ENCODE data around the gene ATF3. TPM values are rescaled to one million over a fixed set of nuclear protein-coding genes. Genes with fewer than 3 reads are reported as not detected.

Gene ATF3
- total and polyA plus RNA-seq, 7 donors, result 3.2 to 162 (median 29.4) TPM

DNA sequence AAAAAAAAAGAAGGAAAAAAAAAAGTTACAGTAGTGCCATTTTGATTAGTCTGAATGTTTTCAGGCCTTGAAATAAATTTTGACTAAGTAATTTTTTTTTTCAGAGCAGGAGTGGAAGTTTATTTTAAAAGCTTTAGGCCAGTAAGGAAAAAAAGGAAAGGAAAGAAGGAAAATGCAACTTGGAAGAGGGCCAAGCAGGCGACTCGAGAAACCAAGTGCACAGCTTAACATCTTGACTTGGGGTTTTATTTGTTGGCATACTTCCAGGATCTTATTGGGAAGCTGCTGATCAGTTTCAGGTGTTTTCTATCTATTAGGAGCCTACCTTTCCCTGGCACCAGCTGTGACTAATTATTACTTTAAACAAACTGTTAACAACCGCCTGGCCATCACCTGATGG is 41.7 kb downstream of the ATF3 start:
- TF ChIP-seq POLR2AphosphoS5 (IDR thresholded peaks at IDR 0.05) (no peak), POLR2A (IDR thresholded peaks at IDR 0.05) (no peak), EP300 (IDR thresholded peaks at IDR 0.05) (no peak)
- TF ChIP-seq, protein P1, sequence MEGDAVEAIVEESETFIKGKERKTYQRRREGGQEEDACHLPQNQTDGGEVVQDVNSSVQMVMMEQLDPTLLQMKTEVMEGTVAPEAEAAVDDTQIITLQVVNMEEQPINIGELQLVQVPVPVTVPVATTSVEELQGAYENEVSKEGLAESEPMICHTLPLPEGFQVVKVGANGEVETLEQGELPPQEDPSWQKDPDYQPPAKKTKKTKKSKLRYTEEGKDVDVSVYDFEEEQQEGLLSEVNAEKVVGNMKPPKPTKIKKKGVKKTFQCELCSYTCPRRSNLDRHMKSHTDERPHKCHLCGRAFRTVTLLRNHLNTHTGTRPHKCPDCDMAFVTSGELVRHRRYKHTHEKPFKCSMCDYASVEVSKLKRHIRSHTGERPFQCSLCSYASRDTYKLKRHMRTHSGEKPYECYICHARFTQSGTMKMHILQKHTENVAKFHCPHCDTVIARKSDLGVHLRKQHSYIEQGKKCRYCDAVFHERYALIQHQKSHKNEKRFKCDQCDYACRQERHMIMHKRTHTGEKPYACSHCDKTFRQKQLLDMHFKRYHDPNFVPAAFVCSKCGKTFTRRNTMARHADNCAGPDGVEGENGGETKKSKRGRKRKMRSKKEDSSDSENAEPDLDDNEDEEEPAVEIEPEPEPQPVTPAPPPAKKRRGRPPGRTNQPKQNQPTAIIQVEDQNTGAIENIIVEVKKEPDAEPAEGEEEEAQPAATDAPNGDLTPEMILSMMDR (IDR thresholded peaks at IDR 0.05), result no peak
- DNase-seq, result no peak
- no peaks in the 10 kb centered on the region for H3K27me3 ChIP-seq
- H3K27ac ChIP-seq, result no peak overlapping the region
- H3K9me3 ChIP-seq, result no peaks in the 10 kb centered on the region
- intact Hi-C loops (cut with DNase I), result no loop called here
- 17 to 51% methylated on average over 3 of the region's 3 CpGs for WGBS, 2 donors
- H3K4me1 ChIP-seq, result no peaks in the 10 kb centered on the region
- H3K4me3 ChIP-seq, result no peak overlapping the region
- H3K36me3 ChIP-seq, result no peaks in the 10 kb centered on the region

DNA sequence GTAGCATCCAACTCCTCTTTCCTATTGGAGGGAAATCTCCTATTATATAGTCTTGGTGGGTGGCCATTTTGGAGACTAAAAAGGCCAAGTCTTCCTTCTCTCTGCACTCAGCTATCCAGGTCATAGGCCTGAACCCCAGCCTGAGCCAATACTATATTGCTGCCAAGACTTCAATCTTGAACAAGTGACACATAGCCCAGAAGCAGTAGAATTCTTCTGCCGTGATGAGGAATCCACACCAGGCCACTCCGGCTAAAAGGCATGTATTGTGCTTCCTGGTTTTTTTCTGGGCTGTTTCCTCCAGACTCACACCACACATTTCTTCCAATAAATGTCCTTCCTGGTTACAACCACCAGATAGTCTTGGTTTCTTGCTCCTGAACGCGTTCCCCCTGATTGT is 43.0 kb downstream of the ATF3 start:
- no peak for TF ChIP-seq EP300 (IDR thresholded peaks at IDR 0.05)
- TF ChIP-seq, protein P1 (IDR thresholded peaks at IDR 0.05), result no peak
- no peak for TF ChIP-seq POLR2A (IDR thresholded peaks at IDR 0.05)
- TF ChIP-seq POLR2AphosphoS5 (IDR thresholded peaks at IDR 0.05), result no peak
- Histone ChIP-seq H3K4me1 (no peaks in the 10 kb centered on the region), H3K36me3 (no peaks in the 10 kb centered on the region), H3K27ac (no peak overlapping the region), H3K9me3 (no peaks in the 10 kb centered on the region), H3K27me3 (no peaks in the 10 kb centered on the region), H3K4me3 (no peak overlapping the region)
- no peak for DNase-seq
- WGBS, 2 donors, result 76 to 93% methylated on average over 4 of the region's 4 CpGs
- intact Hi-C loops (cut with DNase I), result no loop called here

DNA sequence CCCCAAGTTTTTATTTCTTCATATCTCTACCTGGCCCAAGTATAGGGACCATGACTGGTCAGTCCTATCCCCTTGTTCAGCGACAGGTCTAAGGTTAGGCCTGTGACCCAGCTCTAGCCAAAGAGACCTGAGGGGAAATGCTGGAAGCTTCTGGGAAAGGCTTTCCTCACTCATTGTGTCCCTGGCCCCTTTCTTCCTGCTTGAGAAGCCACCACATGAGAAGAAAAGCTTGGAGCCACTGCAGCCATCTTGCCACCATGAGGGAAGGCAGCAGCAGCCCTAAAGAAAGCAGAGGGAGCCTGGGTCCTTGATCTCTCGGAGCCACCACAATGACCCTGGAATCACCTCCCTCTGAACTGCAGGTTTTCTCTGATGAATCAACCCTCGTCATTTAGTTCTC is 43.4 kb downstream of the ATF3 start:
- H3K27ac ChIP-seq, result no peak overlapping the region

DNA sequence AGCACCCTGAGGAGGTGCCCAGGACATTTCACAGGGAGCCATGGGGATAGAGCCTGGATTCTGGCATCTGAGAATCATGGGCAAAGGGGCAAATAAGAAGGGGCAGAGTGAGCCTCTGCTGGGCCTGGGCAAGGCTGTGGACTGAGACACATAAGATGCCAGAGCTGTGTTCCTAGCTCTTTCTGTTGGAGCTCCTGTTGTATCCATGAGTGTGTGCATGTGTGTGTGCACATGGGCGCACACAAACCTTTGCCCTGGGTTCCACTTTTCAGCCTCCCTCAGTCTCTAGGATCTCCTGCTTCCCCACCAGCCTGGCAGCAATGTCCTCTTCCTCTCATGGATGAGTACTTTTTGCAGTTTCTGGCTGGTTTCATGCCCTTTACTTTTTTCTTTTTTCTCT is 44.0 kb downstream of the ATF3 start:
- DNase-seq, result no peak
- intact Hi-C loops (cut with DNase I), result no loop called here
- TF ChIP-seq EP300 (IDR thresholded peaks at IDR 0.05) (no peak), POLR2A (IDR thresholded peaks at IDR 0.05) (no peak), POLR2AphosphoS5 (IDR thresholded peaks at IDR 0.05) (no peak)
- TF ChIP-seq, protein P1 (IDR thresholded peaks at IDR 0.05), result no peak
- H3K27ac ChIP-seq, result no peak overlapping the region
- H3K4me1 ChIP-seq, result no peaks in the 10 kb centered on the region
- WGBS, 2 donors, result 97 to 100% methylated on average over 1 of the region's 1 CpG
- H3K27me3 ChIP-seq, result no peaks in the 10 kb centered on the region
- no peaks in the 10 kb centered on the region for H3K9me3 ChIP-seq
- H3K4me3 ChIP-seq, result no peak overlapping the region
- H3K36me3 ChIP-seq, result no peaks in the 10 kb centered on the region

More for the DNA sequence above, 43.4 kb downstream of the ATF3 start:
- intact Hi-C loops (cut with DNase I), result no loop called here
- Histone ChIP-seq H3K27me3 (no peaks in the 10 kb centered on the region), H3K36me3 (no peaks in the 10 kb centered on the region), H3K4me1 (no peaks in the 10 kb centered on the region), H3K4me3 (no peak overlapping the region), H3K9me3 (no peaks in the 10 kb centered on the region)
- no peak for TF ChIP-seq POLR2AphosphoS5 (IDR thresholded peaks at IDR 0.05)
- TF ChIP-seq EP300 (IDR thresholded peaks at IDR 0.05), result no peak
- TF ChIP-seq, protein P1 (IDR thresholded peaks at IDR 0.05), result no peak
- TF ChIP-seq POLR2A (IDR thresholded peaks at IDR 0.05), result no peak
- WGBS, 2 donors, result 93 to 95% methylated on average over 3 of the region's 3 CpGs
- no peak for DNase-seq
